H9 (cell line): Measurements from ENCODE around the gene BTG4. TPM values are rescaled to one million over a fixed set of nuclear protein-coding genes. Genes with fewer than 3 reads are reported as not detected.

ENCODE experiments used
- DNase-seq: peaks from one replicate; pipeline ENCODE4 v3.0.0-alpha.2; 2017
- H2AFZ ChIP-seq: one replicate; pipeline ENCODE4 v1.6.1; 2013; ENCODE audit warnings: mild to moderate bottlenecking, low read length, control low read depth, moderate library complexity
- H2AK5ac ChIP-seq: 2 replicates; pipeline ENCODE4 v1.6.1; 2013; ENCODE audit warnings: low read length, control low read depth, mixed read lengths; ENCODE audit not compliant: insufficient read length
- H2BK120ac ChIP-seq: one replicate; pipeline ENCODE4 v1.6.1; 2013; ENCODE audit warnings: low read depth, mild to moderate bottlenecking, low read length, control low read depth, inconsistent platforms; ENCODE audit not compliant: poor library complexity, severe bottlenecking
- H2BK12ac ChIP-seq: 2 replicates; pipeline ENCODE4 v1.6.1; 2013; ENCODE audit warnings: low read length, control low read depth, mixed read lengths, low read depth; ENCODE audit not compliant: insufficient read length
- H2BK15ac ChIP-seq: 2 replicates; pipeline ENCODE4 v1.6.1; 2013; ENCODE audit warnings: low read depth, low read length, control low read depth
- H2BK20ac ChIP-seq: one replicate; pipeline ENCODE4 v1.6.1; 2013; ENCODE audit warnings: low read depth, mild to moderate bottlenecking, low read length, control low read depth, inconsistent platforms; ENCODE audit not compliant: poor library complexity, severe bottlenecking
- H2BK5ac ChIP-seq: 2 replicates; pipeline ENCODE4 v1.6.1; 2013; ENCODE audit warnings: low read length, control low read depth, mixed read lengths; ENCODE audit not compliant: insufficient read length
- H3K14ac ChIP-seq: 2 replicates; pipeline ENCODE4 v1.6.1; 2013; ENCODE audit warnings: low read length, control low read depth; ENCODE audit not compliant: insufficient read depth
- H3K18ac ChIP-seq: 2 replicates; pipeline ENCODE4 v1.6.1; 2013; ENCODE audit warnings: low read depth, mild to moderate bottlenecking, mixed read lengths, low read length, control low read depth; ENCODE audit not compliant: insufficient read length
- H3K23ac ChIP-seq: 2 replicates; pipeline ENCODE4 v1.6.1; 2013; ENCODE audit warnings: low read length, control low read depth, mixed read lengths, low read depth; ENCODE audit not compliant: insufficient read length
- H3K23me2 ChIP-seq: 2 replicates; pipeline ENCODE4 v1.6.1; 2013; ENCODE audit warnings: low read depth, mild to moderate bottlenecking, mixed read lengths, low read length, control low read depth; ENCODE audit not compliant: insufficient read length, poor library complexity, severe bottlenecking
- H3K27ac ChIP-seq: 2 replicates; pipeline ENCODE4 v1.5.1; 2013; ENCODE audit warnings: low read length, control low read depth, mixed read lengths, low read depth; ENCODE audit not compliant: insufficient read length
- H3K27me3 ChIP-seq: 2 replicates; pipeline ENCODE4 v1.6.1; 2013; ENCODE audit warnings: low read length, control low read depth, inconsistent platforms; ENCODE audit not compliant: insufficient read depth
- H3K4ac ChIP-seq: 2 replicates; pipeline ENCODE4 v1.6.1; 2013; ENCODE audit warnings: low read depth, mild to moderate bottlenecking, control low read depth, inconsistent platforms, low read length, moderate library complexity
- H3K4me1 ChIP-seq: 2 replicates; pipeline ENCODE4 v1.6.1; 2013; ENCODE audit warnings: low read length, control low read depth, inconsistent platforms; ENCODE audit not compliant: insufficient read depth
- H3K4me2 ChIP-seq: 2 replicates; pipeline ENCODE4 v1.6.1; 2013; ENCODE audit warnings: low read length, control low read depth, mixed read lengths; ENCODE audit not compliant: insufficient read length, insufficient read depth
- H3K56ac ChIP-seq: 2 replicates; pipeline ENCODE4 v1.6.1; 2013; ENCODE audit warnings: low read depth, mild to moderate bottlenecking, mixed read lengths, low read length, control low read depth; ENCODE audit not compliant: insufficient read length
- H3K79me1 ChIP-seq: 2 replicates; pipeline ENCODE4 v1.6.1; 2013; ENCODE audit warnings: low read depth, mild to moderate bottlenecking, moderate library complexity, low read length, control low read depth, inconsistent platforms; ENCODE audit not compliant: insufficient read depth, poor library complexity, severe bottlenecking
- H3K79me2 ChIP-seq: 2 replicates; pipeline ENCODE4 v1.6.1; 2013; ENCODE audit warnings: low read length, control low read depth, inconsistent platforms; ENCODE audit not compliant: insufficient read depth
- H3K9ac ChIP-seq: 2 replicates; pipeline ENCODE4 v1.6.1; 2013; ENCODE audit warnings: low read length, control low read depth, mixed read lengths; ENCODE audit not compliant: insufficient read length; ENCODE audit errors: extremely low read depth
- H3K9me3 ChIP-seq: one replicate; pipeline ENCODE4 v1.6.1; 2013; ENCODE audit warnings: low read depth, low read length, inconsistent platforms; ENCODE audit not compliant: control insufficient read depth
- H3T11ph ChIP-seq: one replicate; pipeline ENCODE4 v1.6.1; 2013; ENCODE audit warnings: mild to moderate bottlenecking, low read length, control low read depth, inconsistent platforms
- H4K20me1 ChIP-seq: one replicate; pipeline ENCODE4 v1.6.1; 2013; ENCODE audit not compliant: control insufficient read depth, insufficient read length, insufficient read depth
- H4K5ac ChIP-seq: 2 replicates; pipeline ENCODE4 v1.6.1; 2013; ENCODE audit warnings: low read depth, mild to moderate bottlenecking, mixed read lengths, low read length, control low read depth; ENCODE audit not compliant: insufficient read length
- H4K8ac ChIP-seq: replicated peaks from 2 replicates; pipeline ENCODE4 v1.6.1; 2013; ENCODE audit warnings: low read length, control low read depth, mixed read lengths, low read depth; ENCODE audit not compliant: insufficient read length
- H4K91ac ChIP-seq: 2 replicates; pipeline ENCODE4 v1.6.1; 2013; ENCODE audit warnings: low read depth, mild to moderate bottlenecking, moderate library complexity, mixed read lengths, low read length, control low read depth; ENCODE audit not compliant: insufficient read length
- H3K27ac Mint-ChIP-seq, 3 experiments: 2 replicates in 2 of 3; 3 replicates in 1 of 3; pipeline ENCODE4 v1.8.0; 2020 to 2021; ENCODE audit warnings: mixed read lengths in 3 of 3, mild to moderate bottlenecking in 1 of 3, moderate library complexity in 1 of 3
- H3K27me3 Mint-ChIP-seq: 2 replicates; pipeline ENCODE4 v1.8.0; 2021; ENCODE audit warnings: low read depth, mild to moderate bottlenecking, moderate library complexity, mixed read lengths
- H3K36me3 Mint-ChIP-seq, 3 experiments: 2 replicates in 2 of 3; 3 replicates in 1 of 3; pipeline ENCODE4 v1.8.0; 2020 to 2021; ENCODE audit warnings: low read depth in 3 of 3, mixed read lengths in 3 of 3; ENCODE audit not compliant: insufficient read depth in 1 of 3
- H3K4me1 Mint-ChIP-seq, 2 experiments: 2 replicates each; pipeline ENCODE4 v1.8.0; 2020; ENCODE audit warnings: mixed read lengths in 2 of 2
- H3K4me3 Mint-ChIP-seq, 2 experiments: 2 replicates in 1 of 2; 3 replicates in 1 of 2; pipeline ENCODE4 v1.8.0; 2020 to 2021; ENCODE audit warnings: mild to moderate bottlenecking in 2 of 2, mixed read lengths in 2 of 2, moderate library complexity in 1 of 2
- H3K9me3 Mint-ChIP-seq, 2 experiments: 2 replicates in 1 of 2; 3 replicates in 1 of 2; pipeline ENCODE4 v1.8.0; 2020; ENCODE audit warnings: mild to moderate bottlenecking in 2 of 2, mixed read lengths in 2 of 2, moderate library complexity in 1 of 2
- CTCF ChIP-seq: fragments of 200-600 bp; sonication (generic); conservative IDR thresholded peaks from 3 replicates; pipeline ENCODE4 v1.8.0; 2021; ENCODE audit warnings: antibody characterized with exemption, mild to moderate bottlenecking
- WGBS: extraction: QIAGEN DNeasy Blood & Tissue Kit; methylation state at CpG from one replicate; pipeline ENCODE4 v1.1.7; 2013; ENCODE audit warnings: missing lambda C conversion rate, low lambda C conversion rate, mixed read lengths; ENCODE audit not compliant: insufficient read length; ENCODE audit errors: extremely low coverage; 5-methylcytosine and 5-hydroxymethylcytosine counted together
- total RNA-seq: library from RNA; stranded (reverse); gene quantifications from 2 replicates; pipeline ENCODE4 v1.2.1, GENCODE V29; 2021

Gene BTG4
- total RNA-seq, 1 experiment from 2014 or later = not detected

- no CpG with 5 or more reads among the region's 6 CpGs for WGBS
- Histone ChIP-seq H4K20me1 (no peaks in the 10 kb centered on the region), H3K4ac (no peak overlapping the region), H3K56ac (no peak overlapping the region), H3K23me2 (no peaks in the 10 kb centered on the region), H2BK15ac (no peak overlapping the region), H4K5ac (no peak overlapping the region), H3K9ac (no peak overlapping the region), H3K27ac (no peak overlapping the region), H3K27me3 (no peaks in the 10 kb centered on the region), H3K4me1 (no peaks in the 10 kb centered on the region; the same call in 1 of the 2 replicates), H3K23ac (no peak overlapping the region), H2AK5ac (no peak overlapping the region), H2BK120ac (no peak overlapping the region), H3K14ac (no peak overlapping the region), H3K9me3 (no peaks in the 10 kb centered on the region), H3K4me2 (no peak overlapping the region), H4K91ac (no peak overlapping the region), H3T11ph (no peak overlapping the region), H3K79me1 (no peaks in the 10 kb centered on the region), H4K8ac (no peak overlapping the region), H2BK5ac (no peak overlapping the region), H2BK20ac (no peak overlapping the region), H2BK12ac (no peak overlapping the region), H3K18ac (no peak overlapping the region), H2AFZ (no peak overlapping the region), H3K79me2 (no peaks in the 10 kb centered on the region)
- Mint-ChIP-seq H3K27me3 (peaks cover 8% of the 10 kb centered on the region), H3K4me3 (no peak overlapping the region), H3K27ac (no peak overlapping the region), H3K36me3 (no peaks in the 10 kb centered on the region), H3K9me3 (no peaks in the 10 kb centered on the region), H3K4me1 (peaks cover 20 to 23% of the 10 kb centered on the region in 2 experiments)
- no peak for TF ChIP-seq CTCF
- DNase-seq = no peak
These were observed 60.0 kb downstream of the BTG4 start for GRCh38 chr11:111452146-111452545.
